Measurements from ENCODE around the gene STKLD1. TPM values are rescaled to one million over a fixed set of nuclear protein-coding genes. Genes with fewer than 3 reads are reported as not detected.

Gene STKLD1
- total and polyA plus RNA-seq, 9 of the 15 experiments (the other 6 are each of a cell fraction or from before 2014, with no cell fraction given), result 0.10 to 0.65 (median 0.33) TPM; not detected in 2

- TF ChIP-seq ZNF76 (CRISPR knock-in tag; IDR thresholded peaks at IDR 0.05; ENCODE audit: borderline replicate concordance) (no peak), YBX1 (IDR thresholded peaks at IDR 0.05) (no peak), FOXP1 (CRISPR knock-in tag; IDR thresholded peaks at IDR 0.05) (peak; percentile 98), ZEB2 (IDR thresholded peaks at IDR 0.05) (no peak), BHLHE40 (IDR thresholded peaks at IDR 0.05; ENCODE audit: low read length) (peak; percentile 38; the same call in 1 of the 2 replicates), EZH2 (IDR thresholded peaks at IDR 0.05; ENCODE audit: borderline replicate concordance, low read depth, low read length) (no peak), BRF1 (IDR thresholded peaks at IDR 0.05; ENCODE audit: borderline replicate concordance, extremely low read depth, insufficient read length) (no peak), SRSF7 (optimal IDR thresholded peaks at IDR 0.05; ENCODE audit: low read depth, low read length) (no peak), MAFG (tag; conservative IDR thresholded peaks at IDR 0.05) (no peak), ZNF445 (CRISPR knock-in tag; IDR thresholded peaks at IDR 0.05; ENCODE audit: low read depth) (no peak), ASH1L (IDR thresholded peaks at IDR 0.05; ENCODE audit: borderline replicate concordance, low read depth, partially characterized antibody) (no peak), CHCHD3 (CRISPR knock-in tag; IDR thresholded peaks at IDR 0.05) (no peak), MYBL2 (IDR thresholded peaks at IDR 0.05; ENCODE audit: low read depth) (no peak), MYBL2 (CRISPR knock-in tag; IDR thresholded peaks at IDR 0.05; ENCODE audit: borderline replicate concordance) (no peak), SREBF1 (IDR thresholded peaks at IDR 0.05; ENCODE audit: borderline replicate concordance, low read depth, low read length) (no peak), ATF4 (CRISPR knock-in tag; IDR thresholded peaks at IDR 0.05) (no peak), NRF1 (conservative IDR thresholded peaks at IDR 0.05 in 1 of 2, IDR thresholded peaks at IDR 0.05 in 1 of 2) (peak; percentile 86 to 87), ELK1 (CRISPR knock-in tag; IDR thresholded peaks at IDR 0.05) (no peak), TEAD2 (tag; IDR thresholded peaks at IDR 0.05) (no peak), ELF1 (tag; IDR thresholded peaks at IDR 0.05) (peak; percentile 76)
- TF ChIP-seq, protein P1, sequence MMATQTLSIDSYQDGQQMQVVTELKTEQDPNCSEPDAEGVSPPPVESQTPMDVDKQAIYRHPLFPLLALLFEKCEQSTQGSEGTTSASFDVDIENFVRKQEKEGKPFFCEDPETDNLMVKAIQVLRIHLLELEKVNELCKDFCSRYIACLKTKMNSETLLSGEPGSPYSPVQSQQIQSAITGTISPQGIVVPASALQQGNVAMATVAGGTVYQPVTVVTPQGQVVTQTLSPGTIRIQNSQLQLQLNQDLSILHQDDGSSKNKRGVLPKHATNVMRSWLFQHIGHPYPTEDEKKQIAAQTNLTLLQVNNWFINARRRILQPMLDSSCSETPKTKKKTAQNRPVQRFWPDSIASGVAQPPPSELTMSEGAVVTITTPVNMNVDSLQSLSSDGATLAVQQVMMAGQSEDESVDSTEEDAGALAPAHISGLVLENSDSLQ (IDR thresholded peaks at IDR 0.05), result no peak
- TF ChIP-seq, protein P2, sequence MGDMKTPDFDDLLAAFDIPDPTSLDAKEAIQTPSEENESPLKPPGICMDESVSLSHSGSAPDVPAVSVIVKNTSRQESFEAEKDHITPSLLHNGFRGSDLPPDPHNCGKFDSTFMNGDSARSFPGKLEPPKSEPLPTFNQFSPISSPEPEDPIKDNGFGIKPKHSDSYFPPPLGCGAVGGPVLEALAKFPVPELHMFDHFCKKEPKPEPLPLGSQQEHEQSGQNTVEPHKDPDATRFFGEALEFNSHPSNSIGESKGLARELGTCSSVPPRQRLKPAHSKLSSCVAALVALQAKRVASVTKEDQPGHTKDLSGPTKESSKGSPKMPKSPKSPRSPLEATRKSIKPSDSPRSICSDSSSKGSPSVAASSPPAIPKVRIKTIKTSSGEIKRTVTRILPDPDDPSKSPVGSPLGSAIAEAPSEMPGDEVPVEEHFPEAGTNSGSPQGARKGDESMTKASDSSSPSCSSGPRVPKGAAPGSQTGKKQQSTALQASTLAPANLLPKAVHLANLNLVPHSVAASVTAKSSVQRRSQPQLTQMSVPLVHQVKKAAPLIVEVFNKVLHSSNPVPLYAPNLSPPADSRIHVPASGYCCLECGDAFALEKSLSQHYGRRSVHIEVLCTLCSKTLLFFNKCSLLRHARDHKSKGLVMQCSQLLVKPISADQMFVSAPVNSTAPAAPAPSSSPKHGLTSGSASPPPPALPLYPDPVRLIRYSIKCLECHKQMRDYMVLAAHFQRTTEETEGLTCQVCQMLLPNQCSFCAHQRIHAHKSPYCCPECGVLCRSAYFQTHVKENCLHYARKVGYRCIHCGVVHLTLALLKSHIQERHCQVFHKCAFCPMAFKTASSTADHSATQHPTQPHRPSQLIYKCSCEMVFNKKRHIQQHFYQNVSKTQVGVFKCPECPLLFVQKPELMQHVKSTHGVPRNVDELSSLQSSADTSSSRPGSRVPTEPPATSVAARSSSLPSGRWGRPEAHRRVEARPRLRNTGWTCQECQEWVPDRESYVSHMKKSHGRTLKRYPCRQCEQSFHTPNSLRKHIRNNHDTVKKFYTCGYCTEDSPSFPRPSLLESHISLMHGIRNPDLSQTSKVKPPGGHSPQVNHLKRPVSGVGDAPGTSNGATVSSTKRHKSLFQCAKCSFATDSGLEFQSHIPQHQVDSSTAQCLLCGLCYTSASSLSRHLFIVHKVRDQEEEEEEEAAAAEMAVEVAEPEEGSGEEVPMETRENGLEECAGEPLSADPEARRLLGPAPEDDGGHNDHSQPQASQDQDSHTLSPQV (IDR thresholded peaks at IDR 0.05), result peak; percentile 59
Observed at GRCh38 chr9:133375724-133376654, at the start of gene STKLD1, which contains the start of gene SURF4 (continued).

Data from K562 (cell line).